ENCODE data around the gene RNF32. TPM values are rescaled to one million over a fixed set of nuclear protein-coding genes. Genes with fewer than 3 reads are reported as not detected.

Gene RNF32
- total and polyA plus RNA-seq, 4 donors: 0.59 to 1.3 (median 0.72) TPM

DNA sequence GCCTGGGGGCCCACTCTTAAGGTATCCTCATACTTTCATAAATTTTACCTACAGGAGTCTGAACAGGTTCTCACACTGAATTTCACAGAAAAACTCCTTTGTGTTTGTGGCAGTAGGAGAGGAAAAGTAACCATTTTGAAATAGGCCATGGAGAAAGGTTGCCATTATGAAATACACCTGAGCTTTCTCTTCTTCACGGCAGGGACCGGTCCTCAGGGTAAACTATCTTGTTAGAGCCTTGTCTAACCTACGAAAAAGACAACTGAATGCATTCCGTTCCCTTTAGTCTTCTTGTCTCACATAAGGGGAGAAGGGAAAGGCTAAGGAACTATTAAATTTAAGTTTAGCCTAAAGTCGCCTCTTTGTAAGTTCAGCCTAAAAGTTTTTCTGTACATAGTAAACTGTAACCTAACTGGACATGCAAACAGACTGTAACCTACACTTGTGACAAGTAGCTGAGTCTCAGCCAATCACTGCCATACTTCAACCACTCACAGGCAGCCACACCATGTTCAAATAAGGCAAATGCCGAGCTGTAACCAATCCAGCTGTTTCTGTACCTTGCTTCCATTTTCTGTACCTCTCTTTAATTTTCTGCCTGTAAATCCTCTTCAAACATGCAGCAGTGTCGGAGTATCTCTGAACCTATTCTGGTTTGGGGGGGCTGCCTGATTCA, 14.2 kb upstream of the RNF32 start:
- peaks cover 3 to 10% (median 4%) of the 10 kb centered on the region in 4 donors for H3K4me1 ChIP-seq (ENCODE audit: control insufficient read depth in 4 of 4, insufficient read depth in 4 of 4, low read length in 3 of 4)
- H3K27me3 ChIP-seq (ENCODE audit: control insufficient read depth in 4 of 4, insufficient read depth in 4 of 4, low read length in 3 of 4): no peaks in the 10 kb centered on the region
- H3K36me3 ChIP-seq (ENCODE audit: control insufficient read depth in 4 of 4, insufficient read depth in 3 of 4, low read depth in 1 of 4, low read length in 3 of 4): no peaks in the 10 kb centered on the region
- H3K9me3 ChIP-seq (ENCODE audit: control insufficient read depth in 4 of 4, low read length in 3 of 4): peaks cover 0 to 3% (median 0%) of the 10 kb centered on the region in 4 donors
- no peak overlapping the region for H3K9ac ChIP-seq (ENCODE audit: low read depth in 1 of 2, low read length in 2 of 2)
- H3K27ac ChIP-seq (ENCODE audit: low read depth in 1 of 2, low read length in 2 of 2): no peak overlapping the region
- WGBS: 91% methylated on average over 7 of the region's 7 CpGs
- no peak for DNase-seq (ENCODE audit: low spot score)
- TF ChIP-seq RAD21 (IDR thresholded peaks at IDR 0.05) (no peak), CTCF (IDR thresholded peaks at IDR 0.05; ENCODE audit: low read depth, low read length, missing input control) (no peak), HNF4A (conservative IDR thresholded peaks at IDR 0.05) (no peak), RXRA (IDR thresholded peaks at IDR 0.05) (no peak), REST (IDR thresholded peaks at IDR 0.05) (no peak), FOXA1 (IDR thresholded peaks at IDR 0.05) (no peak), YY1 (IDR thresholded peaks at IDR 0.05) (no peak), ZBTB33 (IDR thresholded peaks at IDR 0.05) (no peak), GABPA (IDR thresholded peaks at IDR 0.05 in 1 of 2, conservative IDR thresholded peaks at IDR 0.05 in 1 of 2) (no peak), TAF1 (conservative IDR thresholded peaks at IDR 0.05) (no peak), EGR1 (IDR thresholded peaks at IDR 0.05; ENCODE audit: low read depth in 2 of 2) (no peak), JUND (IDR thresholded peaks at IDR 0.05) (no peak)
- TF ChIP-seq, protein P1, sequence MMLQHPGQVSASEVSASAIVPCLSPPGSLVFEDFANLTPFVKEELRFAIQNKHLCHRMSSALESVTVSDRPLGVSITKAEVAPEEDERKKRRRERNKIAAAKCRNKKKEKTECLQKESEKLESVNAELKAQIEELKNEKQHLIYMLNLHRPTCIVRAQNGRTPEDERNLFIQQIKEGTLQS (IDR thresholded peaks at IDR 0.05): no peak
- H3K4me3 ChIP-seq (ENCODE audit: low read depth in 1 of 3, low read length in 3 of 3): no peak overlapping the region

- no peak for DNase-seq (ENCODE audit: low spot score)
- TF ChIP-seq YY1 (IDR thresholded peaks at IDR 0.05) (no peak), HNF4G (IDR thresholded peaks at IDR 0.05) (no peak), FOXA2 (IDR thresholded peaks at IDR 0.05) (no peak), REST (IDR thresholded peaks at IDR 0.05) (no peak), MAX (IDR thresholded peaks at IDR 0.05) (no peak), CTCF (IDR thresholded peaks at IDR 0.05; ENCODE audit: low read depth, low read length, missing input control) (no peak), SP1 (IDR thresholded peaks at IDR 0.05) (no peak), FOXA1 (IDR thresholded peaks at IDR 0.05) (no peak), TAF1 (conservative IDR thresholded peaks at IDR 0.05) (no peak)
- TF ChIP-seq, protein P1 (IDR thresholded peaks at IDR 0.05): no peak
Observed at GRCh38 chr7:156628562-156628961, 12.0 kb upstream of the RNF32 start.

More at GRCh38 chr7:156628562-156628961, 12.0 kb upstream of the RNF32 start:
- Histone ChIP-seq H3K27me3 (ENCODE audit: control insufficient read depth in 4 of 4, insufficient read depth in 4 of 4, low read length in 3 of 4) (no peaks in the 10 kb centered on the region), H3K9me3 (ENCODE audit: control insufficient read depth in 4 of 4, low read length in 3 of 4) (peaks cover 0 to 3% (median 0%) of the 10 kb centered on the region in 4 donors), H3K4me3 (ENCODE audit: low read depth in 1 of 3, low read length in 3 of 3) (no peak overlapping the region), H3K9ac (ENCODE audit: low read depth in 1 of 2, low read length in 2 of 2) (no peak overlapping the region), H3K4me1 (ENCODE audit: control insufficient read depth in 4 of 4, insufficient read depth in 4 of 4, low read length in 3 of 4) (peaks cover 3 to 10% (median 4%) of the 10 kb centered on the region in 4 donors), H3K36me3 (ENCODE audit: control insufficient read depth in 4 of 4, insufficient read depth in 3 of 4, low read depth in 1 of 4, low read length in 3 of 4) (no peaks in the 10 kb centered on the region), H3K27ac (ENCODE audit: low read depth in 1 of 2, low read length in 2 of 2) (no peak overlapping the region)
